Coronary artery (tissue), 2 donors: ENCODE results near the gene MYO18B.
"Not testable (repeated sequence)": the region's sequence is repeated elsewhere in the genome, so short reads cannot be mapped to it uniquely, and the experiment has no call there.

Source experiments
- DNase-seq: peaks from one replicate; pipeline ENCODE4 v3.0.0-alpha.2; 2017; ENCODE audit warnings: low spot score
- H3K27ac ChIP-seq, 2 donors: fragments of 200-600 bp; sonication (generic); one replicate each; pipeline ENCODE4 v1.5.1; 2016 to 2019
- H3K4me3 ChIP-seq: fragments of 200-600 bp; sonication (generic); 2 replicates; pipeline ENCODE4 v1.5.1; 2016; ENCODE audit warnings: mild to moderate bottlenecking, moderate library complexity
- CTCF ChIP-seq: fragments of 200-600 bp; sonication (generic); IDR thresholded peaks from one replicate; pipeline ENCODE4 v1.5.1; 2019; ENCODE audit warnings: antibody characterized with exemption

Gene MYO18B

DNA sequence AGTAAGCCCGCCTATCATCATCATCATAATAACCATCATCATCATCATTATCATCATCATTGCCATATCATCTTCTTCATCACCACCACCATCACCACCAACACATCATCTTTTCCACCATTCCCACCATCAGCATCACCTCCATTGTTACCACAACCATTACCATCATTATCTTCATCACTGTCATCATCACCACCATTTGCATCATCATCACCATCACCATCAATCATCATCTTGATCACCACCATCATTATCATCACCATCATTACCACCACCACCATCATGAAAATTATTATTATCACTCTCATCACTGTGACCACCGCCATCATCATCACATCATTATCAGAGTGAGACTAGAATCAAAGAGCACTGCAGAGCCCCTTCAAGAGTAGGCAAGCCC is 227.9 kb downstream of the MYO18B start:
- no peak for DNase-seq
- no peak overlapping the region for H3K27ac ChIP-seq
- H3K4me3 ChIP-seq, result no peak overlapping the region
- TF ChIP-seq CTCF, result no peak

- Histone ChIP-seq H3K4me3 (no peak overlapping the region), H3K27ac (no peak overlapping the region)
- no peak for DNase-seq
- TF ChIP-seq CTCF, result no peak
Observed at GRCh38 chr22:25970374-25970911, 228.5 kb downstream of the MYO18B start.

GRCh38 chr22:25970999-25971811 is 229.2 kb downstream of the MYO18B start:
- Histone ChIP-seq H3K27ac (no peak overlapping the region), H3K4me3 (no peak overlapping the region)
- DNase-seq, result no peak
- TF ChIP-seq CTCF, result no peak

DNA sequence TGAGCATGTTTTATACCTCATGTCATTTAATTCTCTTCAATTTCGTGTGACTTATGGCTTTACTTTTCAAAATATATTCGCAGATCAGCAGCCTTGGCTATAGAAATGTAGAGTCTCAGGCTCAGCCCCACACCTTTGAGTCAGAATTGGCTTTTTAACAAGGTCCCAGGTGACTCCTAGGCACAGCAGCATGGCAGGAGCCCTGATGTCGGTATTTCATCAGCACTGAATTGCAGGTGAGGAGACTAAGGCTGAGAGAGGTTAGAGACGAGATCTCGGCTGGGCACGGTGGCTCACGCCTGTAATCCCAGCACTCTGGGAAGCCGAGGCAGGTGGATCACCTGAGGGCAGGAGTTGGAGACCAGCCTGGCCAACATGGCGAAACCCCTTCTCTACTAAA is 230.4 kb downstream of the MYO18B start:
- DNase-seq, result no peak

GRCh38 chr22:25976356-25976755 is 234.4 kb downstream of the MYO18B start:
- DNase-seq, result no peak

More for the DNA sequence above, 230.4 kb downstream of the MYO18B start:
- TF ChIP-seq CTCF, result no peak
- no peak overlapping the region for H3K4me3 ChIP-seq
- no peak overlapping the region for H3K27ac ChIP-seq

DNA sequence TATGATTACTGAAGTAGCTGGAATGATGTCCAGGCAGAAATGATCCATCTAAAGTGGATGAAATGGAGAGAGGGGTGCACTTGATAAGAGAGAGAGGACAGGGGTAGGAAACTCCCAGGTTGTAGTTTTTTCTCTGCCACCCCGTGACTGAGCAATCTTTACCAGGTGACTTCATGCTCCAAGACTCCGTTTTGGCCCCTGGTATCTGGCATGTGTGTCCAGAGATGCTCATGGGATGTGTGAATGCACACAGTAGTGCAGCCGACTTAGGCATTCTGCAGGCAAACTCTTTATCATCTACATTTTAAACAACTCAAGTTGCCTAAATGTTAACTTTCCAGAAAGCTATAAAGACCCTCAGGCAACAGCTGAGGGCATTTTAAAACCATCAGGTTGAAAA is 238.0 kb downstream of the MYO18B start:
- Histone ChIP-seq H3K27ac (no peak overlapping the region), H3K4me3 (no peak overlapping the region)
- DNase-seq, result no peak
- no peak for TF ChIP-seq CTCF

More at GRCh38 chr22:25976356-25976755, 234.4 kb downstream of the MYO18B start:
- no peak for TF ChIP-seq CTCF
- no peak overlapping the region for H3K27ac ChIP-seq
- no peak overlapping the region for H3K4me3 ChIP-seq

- DNase-seq, H3K27ac ChIP-seq: not testable (repeated sequence)
Observed at GRCh38 chr22:25984911-25985310, 242.9 kb downstream of the MYO18B start.

More at GRCh38 chr22:25984911-25985310, 242.9 kb downstream of the MYO18B start:
- not testable (repeated sequence) for H3K4me3 ChIP-seq
